Suprapubic skin (tissue), 4 donors: ENCODE measurements around the gene TMEM170B. TPM values are rescaled to one million over a fixed set of nuclear protein-coding genes. Genes with fewer than 3 reads are reported as not detected.

ENCODE experiments used
- DNase-seq, 2 donors: peaks; one replicate each; pipeline ENCODE4 v3.0.0-alpha.2; 2019; ENCODE audit warnings: low spot score in 2 of 2
- H3K27ac ChIP-seq: fragments of 200-600 bp; sonication (generic); one replicate; pipeline ENCODE4 v1.5.1; 2019
- H3K27me3 ChIP-seq: fragments of 200-600 bp; sonication (generic); one replicate; pipeline ENCODE4 v1.5.1; 2019
- H3K36me3 ChIP-seq: fragments of 200-600 bp; sonication (generic); one replicate; pipeline ENCODE4 v1.5.1; 2019
- H3K4me1 ChIP-seq: fragments of 200-600 bp; sonication (generic); one replicate; pipeline ENCODE4 v1.5.1; 2019
- H3K4me3 ChIP-seq: fragments of 200-600 bp; sonication (generic); one replicate; pipeline ENCODE4 v1.5.1; 2019; ENCODE audit warnings: mild to moderate bottlenecking
- H3K9me3 ChIP-seq: fragments of 200-600 bp; sonication (generic); one replicate; pipeline ENCODE4 v1.5.1; 2019
- CTCF ChIP-seq, 2 donors: fragments of 200-600 bp in 1 of 2; fragments of 450-650 bp in 1 of 2; sonication (generic) in 1 of 2; IDR thresholded peaks; one replicate each; pipeline ENCODE4 v1.5.1; 2016 to 2019; ENCODE audit warnings: antibody characterized with exemption in 2 of 2, mild to moderate bottlenecking in 1 of 2, moderate library complexity in 1 of 2
- EP300 ChIP-seq: sonication (generic); formaldehyde crosslinking; IDR thresholded peaks from one replicate; pipeline ENCODE4 v1.6.1; 2017; ENCODE audit warnings: antibody characterized with exemption
- POLR2A ChIP-seq, 2 donors: fragments of 450-650 bp; IDR thresholded peaks; one replicate each; pipeline ENCODE4 v1.6.1; 2017; ENCODE audit warnings: antibody characterized with exemption in 2 of 2, mild to moderate bottlenecking in 2 of 2, moderate library complexity in 2 of 2
- POLR2AphosphoS5 ChIP-seq, 3 donors: sonication (generic); formaldehyde crosslinking; IDR thresholded peaks; one replicate each; pipeline ENCODE4 v1.6.1; 2017; ENCODE audit warnings: antibody characterized with exemption in 3 of 3
- WGBS: methylation state at CpG from one replicate; pipeline ENCODE4 v1.1.5; 2018; 5-methylcytosine and 5-hydroxymethylcytosine counted together
- total RNA-seq, 4 donors: library from RNA; depleted of rRNA; stranded (reverse); fragments of >200 nt; gene quantifications; one replicate each; pipeline ENCODE4 v1.1.0, GENCODE V29; 2016

The TMEM170B gene
- total RNA-seq, 4 donors from 2014 or later, result 1.1 to 1.7 (median 1.2) TPM

DNA sequence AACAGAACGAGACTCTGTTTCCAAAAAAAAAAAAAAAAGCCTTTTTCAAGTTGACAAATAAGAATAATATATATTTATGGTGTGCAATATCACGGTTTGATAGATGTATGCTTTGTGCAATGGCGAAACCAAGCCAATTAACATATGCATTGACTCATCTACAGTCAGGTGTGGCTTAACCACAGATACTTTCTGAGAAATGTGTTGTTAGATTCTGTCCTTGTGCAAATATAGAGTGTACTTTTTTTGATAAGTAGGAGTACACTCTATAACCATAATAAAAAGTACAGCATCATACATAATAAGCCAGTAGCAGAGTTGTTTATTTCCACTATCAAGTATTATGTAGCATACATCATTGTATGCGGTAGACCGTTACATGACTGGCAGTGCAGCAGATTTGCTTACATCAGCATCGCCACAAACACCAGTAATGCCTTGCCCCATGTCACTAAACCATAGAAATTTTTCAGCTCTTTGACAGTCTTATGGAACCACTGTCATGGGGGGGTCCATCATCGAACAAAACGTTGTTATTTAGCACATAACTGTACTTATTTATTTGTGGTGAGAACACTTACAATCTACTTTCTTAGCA is 59.2 kb downstream of the TMEM170B start:
- WGBS, result 77% methylated on average over 8 of the region's 8 CpGs
- TF ChIP-seq CTCF (IDR thresholded peaks at IDR 0.05), result no peak
- no peak for TF ChIP-seq EP300
- TF ChIP-seq POLR2A (IDR thresholded peaks at IDR 0.05), result no peak
- no peak for TF ChIP-seq POLR2AphosphoS5 (IDR thresholded peaks at IDR 0.05)
- Histone ChIP-seq H3K27ac (no peak overlapping the region), H3K4me1 (peaks cover 2% of the 10 kb centered on the region), H3K36me3 (no peaks in the 10 kb centered on the region), H3K9me3 (no peaks in the 10 kb centered on the region), H3K27me3 (no peaks in the 10 kb centered on the region), H3K4me3 (no peak overlapping the region)
- DNase-seq, result no peak

- 72% methylated on average over 8 of the region's 8 CpGs for WGBS
- no peak for TF ChIP-seq POLR2A (IDR thresholded peaks at IDR 0.05)
- TF ChIP-seq POLR2AphosphoS5 (IDR thresholded peaks at IDR 0.05), result no peak
- no peak for TF ChIP-seq EP300
- TF ChIP-seq CTCF (IDR thresholded peaks at IDR 0.05), result no peak
- no peaks in the 10 kb centered on the region for H3K36me3 ChIP-seq
- H3K27me3 ChIP-seq, result no peaks in the 10 kb centered on the region
- no peaks in the 10 kb centered on the region for H3K4me1 ChIP-seq
- no peak for DNase-seq
- no peak overlapping the region for H3K27ac ChIP-seq
- H3K9me3 ChIP-seq, result no peaks in the 10 kb centered on the region
- H3K4me3 ChIP-seq, result no peak overlapping the region
Observed at GRCh38 chr6:11598687-11599086, 61.1 kb downstream of the TMEM170B start.

DNA sequence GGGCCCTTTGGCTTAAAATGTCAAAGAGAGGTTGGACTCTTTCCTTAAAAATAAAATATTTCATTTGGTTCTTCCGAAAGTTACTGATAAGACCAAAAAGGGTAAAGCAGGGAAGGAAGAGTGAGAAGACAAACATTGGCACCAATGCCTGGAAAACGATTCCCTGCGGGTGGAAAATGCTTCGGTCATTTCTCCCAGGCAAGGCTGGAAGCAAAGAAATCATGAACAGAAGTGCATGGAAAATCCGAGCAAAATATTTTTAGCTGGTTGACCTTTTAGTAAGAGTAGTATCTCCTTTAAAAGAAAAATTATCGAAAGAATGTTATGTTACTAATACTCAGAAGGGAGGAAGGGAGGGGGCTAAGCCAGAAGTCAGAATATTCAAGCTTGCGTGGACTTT is 62.7 kb downstream of the TMEM170B start:
- no peaks in the 10 kb centered on the region for H3K36me3 ChIP-seq
- TF ChIP-seq POLR2A (IDR thresholded peaks at IDR 0.05), result no peak
- no peak for TF ChIP-seq CTCF (IDR thresholded peaks at IDR 0.05)
- no peak for TF ChIP-seq POLR2AphosphoS5 (IDR thresholded peaks at IDR 0.05)
- TF ChIP-seq EP300, result no peak
- WGBS, result 70% methylated on average over 7 of the region's 7 CpGs
- no peak for DNase-seq
- peaks cover 5% of the 10 kb centered on the region for H3K4me1 ChIP-seq
- no peak overlapping the region for H3K4me3 ChIP-seq
- H3K27ac ChIP-seq, result no peak overlapping the region
- no peaks in the 10 kb centered on the region for H3K27me3 ChIP-seq
- no peaks in the 10 kb centered on the region for H3K9me3 ChIP-seq

DNA sequence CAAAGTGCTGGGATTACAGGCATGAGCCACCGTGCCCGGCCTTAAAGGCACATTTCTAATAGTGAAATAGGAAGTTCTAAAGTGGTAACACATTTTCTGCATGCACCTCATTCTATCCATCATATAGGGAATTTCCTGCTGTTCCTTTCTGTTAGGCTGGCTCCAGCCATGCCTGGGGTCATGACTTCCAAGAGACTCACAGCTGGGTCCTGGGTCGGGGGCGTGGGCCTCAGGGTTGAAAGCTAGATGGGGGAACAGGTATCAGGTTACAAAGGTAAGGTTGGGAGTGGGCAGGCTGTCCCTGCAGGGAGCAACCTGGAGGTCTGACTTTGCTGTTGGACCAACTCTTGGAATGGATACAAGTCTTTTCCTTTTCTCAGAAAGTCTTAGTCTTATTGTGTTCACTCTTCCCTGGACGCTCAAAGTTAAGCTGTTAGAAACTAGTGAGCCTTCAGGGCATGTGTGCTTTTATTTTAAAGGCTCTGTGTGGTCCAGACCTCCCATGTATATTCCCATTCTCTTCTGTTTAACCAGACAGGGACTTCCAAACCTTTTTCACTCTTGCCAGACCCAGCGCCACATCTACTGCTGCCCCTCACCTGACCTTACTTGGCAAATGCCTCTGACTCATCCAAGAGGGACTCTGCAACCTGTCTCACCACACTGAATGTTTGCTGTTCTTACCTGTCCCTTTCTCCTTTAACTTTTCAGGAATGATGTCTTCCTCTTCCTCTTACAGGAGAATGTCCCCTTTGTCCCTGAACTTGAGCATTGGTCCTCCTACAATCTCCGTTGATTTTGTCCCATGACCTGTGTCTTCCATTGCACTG is 64.4 kb downstream of the TMEM170B start:
- Histone ChIP-seq H3K27me3 (no peaks in the 10 kb centered on the region), H3K9me3 (no peaks in the 10 kb centered on the region), H3K27ac (no peak overlapping the region), H3K4me3 (no peak overlapping the region), H3K36me3 (no peaks in the 10 kb centered on the region), H3K4me1 (peaks cover 22% of the 10 kb centered on the region)
- WGBS, result 76% methylated on average over 7 of the region's 7 CpGs
- TF ChIP-seq POLR2A (IDR thresholded peaks at IDR 0.05) (no peak), POLR2AphosphoS5 (IDR thresholded peaks at IDR 0.05) (no peak), CTCF (IDR thresholded peaks at IDR 0.05) (no peak), EP300 (no peak)
- no peak for DNase-seq

GRCh38 chr6:11604215-11604614 is 66.7 kb downstream of the TMEM170B start:
- Histone ChIP-seq H3K4me1 (peaks cover 31% of the 10 kb centered on the region), H3K9me3 (no peaks in the 10 kb centered on the region), H3K36me3 (no peaks in the 10 kb centered on the region), H3K4me3 (no peak overlapping the region), H3K27ac (no peak overlapping the region), H3K27me3 (no peaks in the 10 kb centered on the region)
- TF ChIP-seq EP300 (no peak), POLR2A (IDR thresholded peaks at IDR 0.05) (no peak), CTCF (IDR thresholded peaks at IDR 0.05) (no peak), POLR2AphosphoS5 (IDR thresholded peaks at IDR 0.05) (no peak)
- DNase-seq, result no peak
- WGBS, result 96% methylated on average over 3 of the region's 3 CpGs
